A673 (cell line): ENCODE data around the gene SERGEF. TPM values are rescaled to one million over a fixed set of nuclear protein-coding genes. Genes with fewer than 3 reads are reported as not detected.

Experiments used
- BruUV-seq: library from RNA; stranded (reverse); fragments of 400-500 nt; replicated peaks from 2 replicates; lab custom pipeline; 2021; lab: Mats Ljungman, UMichigan
- CTCF ChIA-PET: fragments of 300-600 bp; sonication (Branson Sonifier 250); formaldehyde crosslinking; loops from one replicate; lab custom pipeline; 2022; ENCODE audit warnings: antibody characterized with exemption; lab: Charles Lee
- POLR2A ChIA-PET: fragments of 300-600 bp; sonication (Branson Sonifier 250); formaldehyde crosslinking; loops from one replicate; lab custom pipeline; 2022; ENCODE audit warnings: antibody characterized with exemption; ENCODE audit not compliant: low non-redundant PET; lab: Charles Lee
- DNase-seq: peaks from one replicate; pipeline ENCODE4 v3.0.0-alpha.2; 2015; ENCODE audit warnings: low spot score
- H3K27ac ChIP-seq: fragments of 200-600 bp; sonication (generic); 2 replicates; pipeline ENCODE4 v1.5.1; 2016; ENCODE audit warnings: mixed run types, low read depth, mild to moderate bottlenecking, mixed read lengths, antibody characterized with exemption, low read length; ENCODE audit not compliant: poor library complexity, severe bottlenecking
- H3K27me3 ChIP-seq: fragments of 200-600 bp; sonication (generic); replicated peaks from 2 replicates; pipeline ENCODE4 v1.6.1; 2017; ENCODE audit warnings: mixed run types, low read depth, mild to moderate bottlenecking, mixed read lengths, antibody characterized with exemption, low read length; ENCODE audit not compliant: insufficient read depth, poor library complexity
- H3K36me3 ChIP-seq: fragments of 200-600 bp; sonication (generic); 2 replicates; pipeline ENCODE4 v1.6.1; 2016; ENCODE audit warnings: mixed run types, mild to moderate bottlenecking, mixed read lengths, antibody characterized with exemption, low read length; ENCODE audit not compliant: insufficient read depth, poor library complexity, severe bottlenecking
- H3K4me1 ChIP-seq: fragments of 200-600 bp; sonication (generic); 2 replicates; pipeline ENCODE4 v1.6.1; 2017; ENCODE audit warnings: mixed run types, mild to moderate bottlenecking, mixed read lengths, antibody characterized with exemption, low read length; ENCODE audit not compliant: insufficient read depth, poor library complexity, severe bottlenecking
- H3K4me3 ChIP-seq: fragments of 200-600 bp; sonication (generic); 2 replicates; pipeline ENCODE4 v1.5.1; 2016; ENCODE audit warnings: low read depth, mixed run types, mild to moderate bottlenecking, mixed read lengths, low read length; ENCODE audit not compliant: poor library complexity, severe bottlenecking
- H3K9me3 ChIP-seq: fragments of 200-600 bp; sonication (generic); 2 replicates; pipeline ENCODE4 v1.6.1; 2016; ENCODE audit warnings: mixed run types, low read depth, mild to moderate bottlenecking, mixed read lengths, antibody characterized with exemption, low read length; ENCODE audit not compliant: poor library complexity, severe bottlenecking
- CTCF ChIP-seq: fragments of 300-800, 200-600 bp; sonication (generic); conservative IDR thresholded peaks from 2 replicates; pipeline ENCODE4 v1.5.1; 2017; ENCODE audit warnings: low read depth, mild to moderate bottlenecking, antibody characterized with exemption, low read length, moderate library complexity, mixed read lengths
- EZH2 ChIP-seq: fragments of 200-600 bp; sonication (generic); IDR thresholded peaks from 2 replicates; pipeline ENCODE4 v1.6.1; 2017; ENCODE audit warnings: borderline replicate concordance, low read depth, mild to moderate bottlenecking, mixed read lengths, antibody characterized with exemption, low read length; ENCODE audit not compliant: poor library complexity, severe bottlenecking
- intact Hi-C: fragments of 100-400 bp; cut with micrococcal nuclease; formaldehyde crosslinking; loops from one replicate; pipeline ENCODE4 v1.10.0; 2022; ENCODE audit not compliant: unreplicated experiment
- total RNA-seq: library from RNA; stranded (reverse); gene quantifications from 2 replicates; pipeline ENCODE4 v1.2.3, GENCODE V29; 2021

Gene SERGEF
- total RNA-seq, 1 experiment from 2014 or later, result 15.2 TPM

GRCh38 chr11:17952487-17952886 is 60.4 kb downstream of the SERGEF start:
- Histone ChIP-seq H3K27ac (no peak overlapping the region), H3K4me3 (no peak overlapping the region), H3K36me3 (no peaks in the 10 kb centered on the region), H3K27me3 (no peaks in the 10 kb centered on the region), H3K9me3 (no peaks in the 10 kb centered on the region), H3K4me1 (no peaks in the 10 kb centered on the region)
- TF ChIP-seq CTCF (no peak), EZH2 (no peak)
- intact Hi-C loops, result no loop called here
- POLR2A ChIA-PET, result no interaction called here
- DNase-seq, result no peak
- CTCF ChIA-PET, result no interaction called here
- BruUV-seq, result no TSS peak

DNA sequence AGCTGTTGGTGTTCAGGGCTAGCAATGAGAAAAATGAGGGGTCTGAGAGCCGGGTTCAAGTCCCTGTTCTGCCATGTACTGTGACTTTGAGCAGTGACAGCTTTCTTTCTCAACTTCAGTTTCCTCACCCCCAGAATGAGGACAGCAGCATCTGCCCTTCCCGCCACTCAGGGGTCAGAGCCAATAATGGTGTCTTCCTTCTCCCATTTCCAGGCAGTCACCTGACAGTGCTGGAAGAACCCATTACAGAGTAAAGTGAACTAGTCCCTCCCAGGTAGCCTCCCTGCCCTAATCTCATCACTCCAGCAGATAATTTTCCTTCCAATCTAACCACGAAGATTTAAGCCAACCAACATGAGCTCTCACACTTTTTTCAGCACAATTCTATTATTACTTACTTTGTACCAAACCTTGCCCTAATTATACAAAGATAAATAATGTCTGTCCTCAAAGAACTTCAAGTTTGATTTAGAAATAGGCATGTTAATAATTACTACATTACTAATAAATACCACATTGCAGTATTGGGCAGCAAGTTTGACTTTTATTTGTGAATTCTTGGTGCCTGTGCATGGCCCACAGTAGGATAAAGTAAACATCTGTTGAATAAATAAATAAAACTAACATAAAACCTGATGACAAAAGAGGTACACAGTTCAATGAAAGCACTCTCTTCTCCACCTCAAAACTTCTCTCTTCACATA is 61.0 kb downstream of the SERGEF start:
- TF ChIP-seq EZH2, result no peak
- no peak for TF ChIP-seq CTCF
- no peaks in the 10 kb centered on the region for H3K36me3 ChIP-seq
- H3K27me3 ChIP-seq, result no peaks in the 10 kb centered on the region
- ChIA-PET CTCF (no interaction called here), POLR2A (no interaction called here)
- DNase-seq, result no peak
- intact Hi-C loops, result no loop called here
- no peak overlapping the region for H3K4me3 ChIP-seq
- no peaks in the 10 kb centered on the region for H3K4me1 ChIP-seq
- H3K27ac ChIP-seq, result no peak overlapping the region
- no TSS peak for BruUV-seq
- no peaks in the 10 kb centered on the region for H3K9me3 ChIP-seq

GRCh38 chr11:17950644-17951043 is 62.2 kb downstream of the SERGEF start:
- H3K27me3 ChIP-seq, result no peaks in the 10 kb centered on the region
- POLR2A ChIA-PET, result no interaction called here
- no peak for TF ChIP-seq EZH2
- no peak for TF ChIP-seq CTCF

More at GRCh38 chr11:17950644-17951043, 62.2 kb downstream of the SERGEF start:
- Histone ChIP-seq H3K36me3 (no peaks in the 10 kb centered on the region), H3K27ac (no peak overlapping the region), H3K4me3 (no peak overlapping the region), H3K4me1 (no peaks in the 10 kb centered on the region), H3K9me3 (no peaks in the 10 kb centered on the region)
- DNase-seq, result no peak
- intact Hi-C loops, result no loop called here
- CTCF ChIA-PET, result no interaction called here
- BruUV-seq, result no TSS peak
